ENCODE data around the gene IPO4.
"Not testable (repeated sequence)": the region's sequence is repeated elsewhere in the genome, so short reads cannot be mapped to it uniquely, and the experiment has no call there.

The IPO4 gene

GRCh38 chr14:24188251-24189058, at the start of gene IPO4:
IPO4 (minus strand) TSS chr14:24188816; CDS start chr14:24188787, 29 bp downstream.
- peak; percentile 85 to 95 for DNase-seq (ENCODE audit: extremely low read depth in 1 of 2, low read depth in 1 of 2)

GRCh38 chr14:24238123-24238522, 49.5 kb upstream of the IPO4 start:
- DNase-seq (ENCODE audit: extremely low read depth in 1 of 2, low read depth in 1 of 2) = no peak

- no peak for DNase-seq (ENCODE audit: extremely low read depth in 1 of 2, low read depth in 1 of 2)
Measured at GRCh38 chr14:24237463-24237955, 48.9 kb upstream of the IPO4 start.

- DNase-seq (ENCODE audit: extremely low read depth in 1 of 2, low read depth in 1 of 2) = no peak
Measured at GRCh38 chr14:24236689-24237462, 48.3 kb upstream of the IPO4 start.

- no peak for DNase-seq (ENCODE audit: extremely low read depth in 1 of 2, low read depth in 1 of 2)
Measured at GRCh38 chr14:24235804-24236688, 47.4 kb upstream of the IPO4 start.

GRCh38 chr14:24234095-24235005, 45.7 kb upstream of the IPO4 start:
- DNase-seq (ENCODE audit: extremely low read depth in 1 of 2, low read depth in 1 of 2) = no peak

- DNase-seq (ENCODE audit: extremely low read depth in 1 of 2, low read depth in 1 of 2) = no peak
Measured at GRCh38 chr14:24233538-24233866, 44.9 kb upstream of the IPO4 start.

GRCh38 chr14:24232645-24233537, 44.3 kb upstream of the IPO4 start, which contains the start of gene GMPR2:
GMPR2 (plus strand) TSS chr14:24232929; CDS start chr14:24233254, 325 bp downstream.
- DNase-seq (ENCODE audit: extremely low read depth in 1 of 2, low read depth in 1 of 2) = no peak

GRCh38 chr14:24232121-24232644, 43.6 kb upstream of the IPO4 start, which contains the start of gene NEDD8:
NEDD8 (minus strand) TSS chr14:24232367; CDS start chr14:24232267, 100 bp downstream.
- DNase-seq (ENCODE audit: extremely low read depth in 1 of 2, low read depth in 1 of 2) = peak; percentile 78 to 92

GRCh38 chr14:24231263-24232120, 42.9 kb upstream of the IPO4 start:
- DNase-seq (ENCODE audit: extremely low read depth in 1 of 2, low read depth in 1 of 2) = no peak

- no peak for DNase-seq (ENCODE audit: extremely low read depth in 1 of 2, low read depth in 1 of 2)
Measured at GRCh38 chr14:24228902-24229301, 40.3 kb upstream of the IPO4 start.

- no peak for DNase-seq (ENCODE audit: extremely low read depth in 1 of 2, low read depth in 1 of 2)
Measured at GRCh38 chr14:24226473-24226872, 37.9 kb upstream of the IPO4 start.

- no peak for DNase-seq (ENCODE audit: extremely low read depth in 1 of 2, low read depth in 1 of 2)
Measured at GRCh38 chr14:24224618-24225071, 36.0 kb upstream of the IPO4 start.

- DNase-seq (ENCODE audit: extremely low read depth in 1 of 2, low read depth in 1 of 2) = not testable (repeated sequence)
Measured at GRCh38 chr14:24222987-24223386, 34.4 kb upstream of the IPO4 start.

GRCh38 chr14:24219521-24219920, 30.9 kb upstream of the IPO4 start:
- DNase-seq (ENCODE audit: extremely low read depth in 1 of 2, low read depth in 1 of 2) = no peak

GRCh38 chr14:24219080-24219479, 30.5 kb upstream of the IPO4 start:
- DNase-seq (ENCODE audit: extremely low read depth in 1 of 2, low read depth in 1 of 2) = no peak

GRCh38 chr14:24216876-24217275, 28.3 kb upstream of the IPO4 start:
- DNase-seq (ENCODE audit: extremely low read depth in 1 of 2, low read depth in 1 of 2) = not testable (repeated sequence)

- no peak for DNase-seq (ENCODE audit: extremely low read depth in 1 of 2, low read depth in 1 of 2)
Measured at GRCh38 chr14:24216345-24216699, 27.7 kb upstream of the IPO4 start.
